Hepatocyte (in vitro differentiated cells): ENCODE data around the gene ROBO4.

Experiments used
- CTCF ChIP-seq: fragments of 200-600 bp; sonication (generic); IDR thresholded peaks from 2 replicates; pipeline ENCODE4 v1.5.1; 2016; ENCODE audit warnings: antibody characterized with exemption, mild to moderate bottlenecking; ENCODE audit not compliant: poor library complexity
- EZH2 ChIP-seq: fragments of 200-600 bp; sonication (generic); IDR thresholded peaks from 2 replicates; pipeline ENCODE4 v1.6.1; 2016; ENCODE audit warnings: antibody characterized with exemption, mild to moderate bottlenecking, borderline replicate concordance

- TF ChIP-seq CTCF = no peak
- TF ChIP-seq EZH2 = no peak
Observed at GRCh38 chr11:124938206-124938765, 40.6 kb upstream of the ROBO4 start.
